NCI-H82 treated with DMSO at 0.1 percent for 48 hours (cell line): Measurements from ENCODE around the gene USP3.

ENCODE experiments used
- DNase-seq: peaks from one replicate; lab custom pipeline; 2025; ENCODE audit not compliant: unreplicated experiment; lab: John Stamatoyannopoulos, UW

Gene USP3

GRCh38 chr15:63535689-63536088, 31.3 kb downstream of the USP3 start:
- DNase-seq, result no peak

- no peak for DNase-seq
Observed at GRCh38 chr15:63538876-63539275, 34.5 kb downstream of the USP3 start.

- DNase-seq, result peak; percentile 27
Observed at GRCh38 chr15:63539521-63539920, 35.1 kb downstream of the USP3 start.

- no peak for DNase-seq
Observed at GRCh38 chr15:63539998-63540397, 35.6 kb downstream of the USP3 start.

- no peak for DNase-seq
Observed at GRCh38 chr15:63540449-63540848, 36.1 kb downstream of the USP3 start.

GRCh38 chr15:63544258-63545026, 40.0 kb downstream of the USP3 start:
- no peak for DNase-seq

GRCh38 chr15:63545520-63545919, 41.1 kb downstream of the USP3 start:
- DNase-seq, result no peak

GRCh38 chr15:63551400-63551799, 47.0 kb downstream of the USP3 start:
- DNase-seq, result no peak

GRCh38 chr15:63553388-63553791, 49.0 kb downstream of the USP3 start:
- DNase-seq, result no peak

GRCh38 chr15:63554337-63554927, 50.0 kb downstream of the USP3 start:
- no peak for DNase-seq

- no peak for DNase-seq
Observed at GRCh38 chr15:63555507-63555906, 51.1 kb downstream of the USP3 start.

GRCh38 chr15:63556246-63556645, 51.9 kb downstream of the USP3 start:
- no peak for DNase-seq

GRCh38 chr15:63556736-63557135, 52.3 kb downstream of the USP3 start:
- no peak for DNase-seq

GRCh38 chr15:63559753-63560152, 55.4 kb downstream of the USP3 start:
- DNase-seq, result no peak

GRCh38 chr15:63560741-63561448, 56.5 kb downstream of the USP3 start:
- no peak for DNase-seq

- DNase-seq, result no peak
Observed at GRCh38 chr15:63564093-63564492, 59.7 kb downstream of the USP3 start.

GRCh38 chr15:63565536-63566186, 61.3 kb downstream of the USP3 start:
- no peak for DNase-seq

GRCh38 chr15:63572749-63573464, 68.5 kb downstream of the USP3 start:
- no peak for DNase-seq

- no peak for DNase-seq
Observed at GRCh38 chr15:63573533-63573932, 69.1 kb downstream of the USP3 start.

GRCh38 chr15:63575312-63575711, 70.9 kb downstream of the USP3 start:
- no peak for DNase-seq

GRCh38 chr15:63576441-63576840, 72.0 kb downstream of the USP3 start:
- no peak for DNase-seq
